Measurements from ENCODE around the gene ABR. TPM values are rescaled to one million over a fixed set of nuclear protein-coding genes. Genes with fewer than 3 reads are reported as not detected.
"Not testable (repeated sequence)": the region's sequence is repeated elsewhere in the genome, so short reads cannot be mapped to it uniquely, and the experiment has no call there.

Gene ABR
- total RNA-seq, 4 donors from 2014 or later: 35.4 to 192 (median 138) TPM

DNA sequence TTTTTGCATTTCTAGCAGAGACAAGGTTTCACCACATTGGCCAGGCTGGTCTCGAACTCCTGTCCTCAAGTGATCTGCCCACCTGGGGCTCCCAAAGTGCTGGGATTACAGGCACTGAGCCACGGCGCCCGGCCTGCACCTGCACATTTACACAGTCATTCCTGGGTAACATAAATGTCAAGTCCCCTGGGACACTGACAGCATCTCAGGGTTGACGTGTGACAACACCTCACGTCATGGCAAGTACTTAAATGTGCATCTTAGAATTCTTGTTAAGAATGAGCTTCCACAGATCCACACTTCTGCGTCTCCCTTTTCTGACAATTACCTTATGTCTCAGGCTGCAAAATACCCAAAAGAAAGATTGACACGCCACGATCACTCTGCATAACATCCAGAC, 80.5 kb downstream of the ABR start:
- no peaks in the 10 kb centered on the region for H3K27me3 ChIP-seq
- no peaks in the 10 kb centered on the region for H3K9me3 ChIP-seq
- intact Hi-C loops (cut with DNase I; ENCODE audit: low total_unique reads): no loop called here
- TF ChIP-seq CTCF (IDR thresholded peaks at IDR 0.05) (no peak), POLR2A (IDR thresholded peaks at IDR 0.05) (no peak)
- H3K4me3 ChIP-seq: no peak overlapping the region
- no peak for DNase-seq
- no peaks in the 10 kb centered on the region for H3K4me1 ChIP-seq
- no peaks in the 10 kb centered on the region for H3K36me3 ChIP-seq
- no peak overlapping the region for H3K27ac ChIP-seq

- H3K27ac ChIP-seq; DNase-seq; H3K9me3 ChIP-seq; H3K4me1 ChIP-seq; H3K27me3 ChIP-seq; H3K36me3 ChIP-seq; intact Hi-C loops (cut with DNase I; ENCODE audit: low total_unique reads); H3K4me3 ChIP-seq: not testable (repeated sequence)
Measured at GRCh38 chr17:1097972-1098744, 81.6 kb downstream of the ABR start.

DNA sequence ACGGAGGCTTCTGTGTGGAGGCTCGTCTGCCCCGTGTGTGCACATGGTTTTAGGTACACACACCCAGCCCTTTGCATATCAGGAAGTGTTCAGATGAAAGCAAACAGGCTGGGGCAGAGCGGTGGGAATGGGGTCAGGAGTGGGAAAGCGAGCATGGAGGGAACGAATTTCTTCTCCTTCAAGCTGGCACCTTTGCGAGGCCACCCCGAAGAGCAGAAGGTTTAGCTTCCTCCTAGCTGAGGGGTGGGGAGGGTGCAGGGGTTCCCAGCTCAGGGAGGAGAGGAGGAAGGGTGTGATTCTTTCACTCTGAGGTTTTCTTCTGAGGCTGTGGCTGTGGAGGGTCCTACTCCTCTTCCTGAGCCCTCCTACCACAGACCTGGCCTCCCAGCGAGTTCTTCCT, 83.6 kb downstream of the ABR start:
- no peak for DNase-seq
- Histone ChIP-seq H3K4me3 (no peak overlapping the region), H3K4me1 (no peaks in the 10 kb centered on the region), H3K27ac (no peak overlapping the region), H3K9me3 (no peaks in the 10 kb centered on the region), H3K27me3 (no peaks in the 10 kb centered on the region), H3K36me3 (no peaks in the 10 kb centered on the region)
- intact Hi-C loops (cut with DNase I; ENCODE audit: low total_unique reads): no loop called here
- TF ChIP-seq POLR2A (IDR thresholded peaks at IDR 0.05): no peak
- TF ChIP-seq CTCF (IDR thresholded peaks at IDR 0.05): no peak

DNA sequence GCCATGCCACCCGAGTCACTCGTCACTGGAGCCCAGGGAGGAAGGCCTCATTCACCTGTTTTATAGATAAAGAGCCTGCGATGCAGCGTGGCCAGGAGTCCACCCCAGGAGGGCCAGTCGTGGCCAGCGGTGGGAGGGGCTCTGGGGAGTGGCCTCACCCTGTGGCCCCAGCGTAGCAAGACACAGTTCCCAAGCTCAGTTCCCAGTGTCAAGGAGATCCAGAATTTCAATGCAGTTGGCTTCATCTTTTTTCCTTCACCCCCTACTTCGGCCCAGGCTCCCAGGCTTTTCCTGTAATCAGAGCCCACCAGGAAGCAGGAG, 84.0 kb downstream of the ABR start:
- TF ChIP-seq POLR2A (IDR thresholded peaks at IDR 0.05): no peak
- no peak overlapping the region for H3K27ac ChIP-seq
- H3K36me3 ChIP-seq: no peaks in the 10 kb centered on the region
- no peaks in the 10 kb centered on the region for H3K4me1 ChIP-seq
- intact Hi-C loops (cut with DNase I; ENCODE audit: low total_unique reads): no loop called here
- no peak for DNase-seq
- H3K9me3 ChIP-seq: no peaks in the 10 kb centered on the region
- H3K27me3 ChIP-seq: no peaks in the 10 kb centered on the region
- H3K4me3 ChIP-seq: no peak overlapping the region

- intact Hi-C loops (cut with DNase I; ENCODE audit: low total_unique reads): no loop called here
- DNase-seq: no peak
- no peaks in the 10 kb centered on the region for H3K4me1 ChIP-seq
- no peak for TF ChIP-seq POLR2A (IDR thresholded peaks at IDR 0.05)
- H3K27me3 ChIP-seq: no peaks in the 10 kb centered on the region
- H3K4me3 ChIP-seq: no peak overlapping the region
- no peaks in the 10 kb centered on the region for H3K9me3 ChIP-seq
- no peak overlapping the region for H3K27ac ChIP-seq
- no peaks in the 10 kb centered on the region for H3K36me3 ChIP-seq
Measured at GRCh38 chr17:1095090-1095852, 84.5 kb downstream of the ABR start.

- no peak overlapping the region for H3K4me3 ChIP-seq
- intact Hi-C loops (cut with DNase I; ENCODE audit: low total_unique reads): no loop called here
- no peak for DNase-seq
- no peak overlapping the region for H3K27ac ChIP-seq
- no peaks in the 10 kb centered on the region for H3K36me3 ChIP-seq
- H3K4me1 ChIP-seq: no peaks in the 10 kb centered on the region
- H3K27me3 ChIP-seq: no peaks in the 10 kb centered on the region
- TF ChIP-seq POLR2A (IDR thresholded peaks at IDR 0.05) (no peak), CTCF (IDR thresholded peaks at IDR 0.05) (no peak)
- no peaks in the 10 kb centered on the region for H3K9me3 ChIP-seq
Measured at GRCh38 chr17:1094591-1094990, 85.2 kb downstream of the ABR start.
